Stimulated activated CD4-positive, alpha-beta T cell treated with anti-CD3 and anti-CD28 coated beads, Interleukin-4, amount 100 ng/mL, for 4 hours (primary cell): ENCODE results near the gene MTFMT.
"Not testable (repeated sequence)": the region's sequence is repeated elsewhere in the genome, so short reads cannot be mapped to it uniquely, and the experiment has no call there.

Experiments
- DNase-seq, 2 experiments: peaks; one replicate each; pipeline ENCODE4 v3.0.0-alpha.2; 2020

MTFMT gene

GRCh38 chr15:65034719-65035118 is 5.3 kb upstream of the MTFMT start:
- no peak for DNase-seq

DNA sequence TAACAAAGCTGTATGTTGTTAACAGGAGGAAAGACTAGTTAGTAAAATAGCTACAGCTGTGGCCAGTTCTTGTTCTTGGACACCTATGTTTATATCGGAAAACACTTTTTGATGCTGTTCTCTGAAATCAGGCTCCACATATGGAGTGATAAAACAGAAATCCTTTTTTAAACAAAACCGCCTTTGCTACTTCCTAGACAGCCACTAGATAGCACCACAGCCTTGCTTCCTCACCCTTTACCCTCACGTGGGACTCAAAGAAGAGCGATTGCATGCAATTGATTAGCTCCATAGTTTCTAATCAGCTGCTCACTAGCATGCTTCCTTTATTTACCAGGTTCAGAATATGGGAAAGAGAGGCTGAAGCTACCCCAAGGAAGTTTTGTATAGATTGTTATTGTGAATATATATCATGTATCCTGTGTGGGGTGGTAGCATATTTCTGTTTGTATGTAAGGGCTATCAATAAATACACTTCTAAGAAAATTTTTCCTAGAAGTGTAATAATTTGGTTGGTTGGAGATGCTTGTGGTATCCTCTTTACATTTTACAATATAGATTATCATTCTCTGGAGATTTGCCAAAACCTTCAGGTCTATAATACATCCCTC is 4.3 kb upstream of the MTFMT start:
- DNase-seq: peak in 1 of 2 experiments; percentile 14

- peak; percentile 12 to 23 for DNase-seq
These were observed 3.5 kb upstream of the MTFMT start for GRCh38 chr15:65032801-65033537.

DNA sequence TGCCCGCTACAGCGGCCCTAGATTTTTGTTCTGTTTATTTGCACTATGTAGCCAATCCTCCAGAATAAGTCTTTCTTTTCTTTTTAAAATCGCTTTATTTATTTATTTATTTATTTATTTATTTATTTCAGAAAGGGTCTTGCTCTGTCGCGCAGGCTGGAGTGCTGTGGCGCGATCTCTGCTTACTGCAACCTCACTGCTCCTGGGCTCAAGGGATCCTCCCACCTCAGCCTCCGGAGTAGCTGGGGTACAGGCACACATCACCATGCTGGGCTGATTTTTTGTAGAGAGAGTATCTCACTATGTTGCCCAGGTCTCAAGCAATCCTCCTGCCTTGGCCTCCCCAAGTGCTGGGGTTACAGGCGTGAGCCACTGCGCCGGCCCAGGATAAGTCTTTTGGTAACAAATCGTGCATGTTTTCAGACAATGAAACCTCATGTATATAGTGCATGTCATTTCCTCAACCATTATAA is 333 bp upstream of the MTFMT start:
- DNase-seq: no peak

DNA sequence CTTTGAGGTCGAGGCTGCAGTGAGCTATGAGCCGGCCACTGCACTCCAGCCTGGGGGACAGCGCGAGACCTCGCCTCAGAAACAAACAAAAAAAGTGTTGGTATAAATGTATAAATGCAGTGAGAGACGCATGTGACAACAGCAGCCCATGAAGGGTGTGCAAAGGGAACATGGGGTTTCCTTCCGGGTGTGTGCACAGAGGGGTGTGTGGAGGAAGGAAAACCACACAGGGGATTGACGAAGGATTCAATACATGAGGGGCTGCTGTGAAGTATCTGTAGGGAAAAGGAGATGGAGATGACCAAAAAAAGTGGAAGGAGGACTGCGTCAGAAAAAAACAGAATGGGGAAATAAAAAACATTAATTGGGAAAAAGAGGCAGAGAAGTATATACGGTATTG is 1.1 kb downstream of the MTFMT start:
- DNase-seq: no peak

- no peak for DNase-seq
These were observed 1.8 kb downstream of the MTFMT start for GRCh38 chr15:65027593-65027992.

- no peak for DNase-seq
These were observed 2.7 kb downstream of the MTFMT start for GRCh38 chr15:65026756-65027155.

DNA sequence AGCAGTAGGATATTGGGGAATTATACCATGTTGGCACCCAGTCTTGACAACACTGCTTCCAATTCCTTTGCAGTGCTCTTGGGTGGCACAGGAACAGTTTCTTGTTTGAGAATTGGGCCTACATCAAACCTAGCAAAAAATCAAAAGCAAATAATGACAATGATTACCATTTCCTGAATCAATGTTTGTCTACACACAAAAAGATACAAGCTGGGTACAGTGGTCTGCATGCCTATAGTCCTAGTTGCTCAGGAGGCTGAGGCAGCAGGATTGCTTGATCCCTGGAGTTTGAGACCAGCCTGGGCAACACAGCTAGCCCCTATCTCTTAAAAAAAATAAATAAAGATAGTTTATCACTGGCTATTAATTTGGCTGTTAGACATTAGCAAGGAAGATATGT is 8.0 kb downstream of the MTFMT start:
- no peak for DNase-seq

DNA sequence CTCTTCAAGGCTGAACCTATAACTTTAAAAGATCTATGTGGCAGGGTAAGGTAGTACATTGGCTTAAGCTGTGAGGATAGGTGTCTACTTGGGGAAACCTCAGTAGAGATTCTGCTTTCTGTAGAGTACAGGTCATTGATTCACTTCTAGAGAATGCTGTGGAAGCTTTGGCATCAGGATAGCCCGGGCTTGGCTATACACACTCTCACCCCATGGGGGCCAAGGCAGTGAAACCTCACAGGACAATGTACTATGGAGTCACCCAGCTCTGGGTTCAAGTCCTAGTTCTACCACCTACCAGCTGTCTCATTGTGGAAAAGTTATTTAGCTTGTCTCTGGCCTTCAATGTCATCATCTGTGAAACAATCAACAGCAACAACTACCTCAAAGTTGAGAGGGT is 9.0 kb downstream of the MTFMT start:
- DNase-seq: no peak

GRCh38 chr15:65011198-65011597 is 18.2 kb downstream of the MTFMT start:
- not testable (repeated sequence) for DNase-seq

DNA sequence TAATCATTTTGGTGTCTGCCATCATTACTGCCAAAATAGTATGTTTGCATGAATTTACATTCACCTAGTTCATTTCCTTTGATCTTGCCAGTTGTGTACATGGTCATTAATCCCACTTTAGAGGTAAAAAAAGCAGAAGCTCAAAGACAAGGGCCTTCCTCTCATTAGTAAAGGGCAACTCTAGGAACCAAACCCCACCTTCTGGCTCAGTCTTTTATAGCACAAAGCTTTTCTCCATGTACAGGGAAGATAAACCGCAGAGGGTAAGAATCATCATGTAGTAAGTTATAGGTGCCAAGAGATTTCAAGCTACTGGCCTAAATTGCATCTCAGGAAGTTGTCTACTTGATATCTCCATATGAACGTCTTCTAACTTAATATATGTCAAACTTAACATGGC is 20.5 kb downstream of the MTFMT start:
- no peak for DNase-seq

DNA sequence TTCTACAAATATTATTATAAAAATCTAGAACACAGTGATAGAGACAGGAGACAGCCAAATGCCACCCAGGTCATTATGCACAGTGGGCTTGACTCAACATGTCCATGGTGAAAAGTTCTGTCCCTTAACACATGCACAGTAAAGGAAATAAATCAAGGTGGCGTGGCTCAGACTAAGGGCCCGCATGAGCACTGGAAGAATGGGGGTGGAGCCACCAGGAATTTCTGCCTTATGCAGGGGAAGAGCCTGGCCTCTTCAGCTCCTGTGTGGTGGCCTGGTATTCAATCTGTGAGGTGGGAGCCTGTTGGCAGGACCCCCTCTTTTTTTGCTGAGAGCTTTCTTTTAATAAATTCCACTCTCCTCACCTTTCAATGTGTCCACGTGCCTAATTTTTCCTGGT is 22.6 kb downstream of the MTFMT start:
- DNase-seq: no peak

DNA sequence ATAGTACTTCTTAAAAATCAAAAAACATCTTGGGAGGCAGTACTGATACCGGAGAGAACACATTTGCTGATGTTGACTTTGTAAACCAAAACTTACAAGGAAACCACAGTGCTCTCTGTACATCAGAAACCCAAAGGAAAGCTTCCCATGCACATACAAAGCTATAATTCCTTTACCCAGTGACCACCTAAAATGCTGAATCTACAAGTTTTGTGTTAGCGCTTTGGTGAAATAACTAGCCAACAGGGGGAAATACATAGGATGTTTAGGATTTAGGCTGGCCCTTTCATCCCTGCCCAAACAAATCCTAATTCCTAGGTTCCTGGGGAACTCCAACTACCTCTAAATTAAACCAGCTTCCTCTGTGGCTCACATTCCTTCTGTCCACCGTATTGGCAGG is 24.4 kb downstream of the MTFMT start:
- no peak for DNase-seq

DNA sequence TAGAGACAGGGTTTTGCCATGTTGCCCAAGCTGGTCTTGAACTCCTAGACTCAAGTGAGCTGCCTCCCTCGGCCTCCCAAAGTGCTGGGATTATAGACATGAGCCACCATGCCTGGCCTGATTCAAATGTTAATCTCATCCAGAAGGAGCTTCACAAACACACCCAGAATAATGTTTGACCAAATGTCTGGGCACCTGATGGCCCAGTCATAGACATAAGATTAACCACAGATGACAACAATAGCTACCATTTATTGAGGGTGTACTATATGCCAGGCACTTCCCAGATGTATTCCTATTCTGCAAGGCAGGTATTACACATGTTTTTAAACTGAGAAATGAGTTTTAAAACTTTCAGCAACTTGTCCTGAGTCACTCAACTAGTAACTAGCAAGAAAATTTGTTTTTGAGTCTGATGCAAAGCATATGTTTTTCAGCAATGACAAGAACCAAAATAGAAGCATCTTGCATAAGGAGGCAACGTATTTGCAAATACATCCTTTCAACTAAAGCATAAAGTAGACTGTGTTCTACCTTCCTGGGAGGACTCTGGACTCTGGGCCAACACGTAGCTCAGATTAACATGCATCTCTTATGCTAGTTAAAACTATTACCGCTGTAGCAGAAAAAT is 31.6 kb downstream of the MTFMT start:
- DNase-seq: no peak

DNA sequence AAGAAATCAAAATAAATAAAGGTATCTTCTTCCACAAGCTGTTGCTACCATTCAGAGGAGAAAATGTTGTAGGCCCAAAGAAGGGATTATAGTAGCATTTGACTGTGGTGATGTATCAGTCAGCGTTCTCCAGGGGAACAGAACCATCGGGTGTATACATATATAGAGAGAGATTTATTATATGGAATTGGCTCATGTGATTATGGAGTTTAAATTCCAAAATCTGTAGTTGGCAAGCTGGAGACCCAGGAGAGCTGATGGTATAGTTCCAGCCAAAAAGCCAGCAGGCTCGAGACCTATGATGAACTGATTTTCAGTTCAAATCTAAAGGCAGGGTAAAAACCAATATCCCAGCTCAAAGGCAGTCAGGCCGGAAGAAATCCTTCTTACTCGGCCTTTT is 32.4 kb downstream of the MTFMT start:
- DNase-seq: no peak

DNA sequence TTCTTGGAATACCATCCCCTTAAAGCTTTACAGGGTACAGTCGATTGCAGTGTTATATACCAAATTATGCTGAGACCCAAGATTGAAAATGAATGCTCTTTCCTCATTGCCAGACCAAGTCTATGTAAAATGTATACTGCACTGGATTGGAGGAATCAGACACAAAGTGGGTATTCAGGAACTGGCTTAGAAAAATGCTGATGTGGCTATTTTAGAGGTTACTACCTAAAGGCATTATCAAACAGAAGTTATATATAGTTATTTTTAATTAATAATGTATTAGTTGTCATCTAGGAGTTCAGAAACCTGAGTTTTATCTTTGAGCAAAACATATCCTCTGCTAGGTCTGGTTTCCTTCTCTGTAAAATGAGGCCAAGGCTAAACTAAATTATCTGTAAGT is 36.1 kb downstream of the MTFMT start:
- DNase-seq: no peak

DNA sequence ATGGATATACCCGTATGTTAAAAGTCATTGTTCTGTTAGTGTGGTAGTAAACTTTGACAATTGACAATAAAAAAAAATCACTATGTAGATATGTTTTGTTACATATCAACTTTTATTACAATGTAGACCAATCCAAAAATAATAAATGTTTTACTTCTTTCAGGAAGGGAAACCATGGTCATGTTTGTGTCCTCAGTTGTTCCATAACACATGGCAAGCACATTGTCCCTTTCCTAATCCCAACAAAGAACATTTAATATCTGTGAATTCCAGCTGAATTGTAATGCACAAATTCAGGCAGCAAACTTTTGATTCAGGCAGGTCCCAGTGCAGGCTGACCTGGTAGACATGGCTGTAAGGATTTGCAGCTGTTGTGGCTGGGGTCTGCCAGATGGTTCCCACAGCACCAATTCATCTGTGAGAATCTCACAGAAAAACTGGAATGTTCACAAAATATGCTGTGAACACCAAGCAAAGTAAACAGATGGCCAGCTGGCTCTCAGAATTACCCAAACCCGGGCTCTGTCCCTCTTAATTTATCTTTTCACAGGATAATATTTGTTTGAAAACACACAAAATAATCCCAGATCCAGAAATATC is 37.8 kb downstream of the MTFMT start:
- no peak for DNase-seq

- no peak for DNase-seq
These were observed 39.3 kb downstream of the MTFMT start for GRCh38 chr15:64990168-64990470.

DNA sequence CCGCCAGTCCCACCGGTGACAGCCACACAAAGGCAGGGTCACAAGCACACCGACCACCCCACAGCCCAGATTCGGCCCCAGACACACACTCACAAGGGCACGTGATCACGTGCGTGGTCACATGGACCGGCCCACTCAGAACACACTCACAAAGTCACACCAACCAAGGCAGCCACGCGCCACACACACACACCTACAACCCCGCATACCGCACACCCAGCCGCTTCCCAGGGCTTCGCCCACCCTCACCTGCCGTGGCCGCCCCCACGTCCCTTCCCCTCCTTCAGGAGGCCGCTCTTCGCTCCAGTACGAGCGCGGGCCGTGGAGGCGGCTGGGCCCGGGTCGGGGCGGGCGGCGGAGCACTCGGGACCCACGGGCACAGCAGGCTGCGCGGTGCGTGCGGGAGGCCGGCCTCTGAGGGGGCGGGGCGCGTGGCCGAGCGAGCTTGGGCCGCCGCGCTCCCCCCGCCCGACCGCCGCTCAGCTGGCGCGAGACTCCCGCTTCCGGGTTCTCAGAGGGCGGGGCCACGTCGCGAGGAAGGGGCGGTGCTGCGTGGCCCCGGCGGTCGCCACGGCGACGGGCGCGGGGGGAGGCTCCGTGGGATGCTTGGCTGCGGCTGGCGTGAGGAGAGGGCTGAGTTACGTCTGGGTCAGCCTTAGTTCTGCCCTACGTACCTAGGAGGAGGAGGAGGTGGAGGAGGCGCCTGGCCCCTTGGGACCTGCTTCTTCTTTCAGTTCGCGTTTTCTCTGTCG is 39.8 kb downstream of the MTFMT start, which contains the start of gene SPG21:
Gene SPG21, minus strand, starts transcription at position 499 of the 752 bp plus-strand sequence. CDS start 6,345 bp downstream, outside the sequence.
- peak; percentile 85 to 91 for DNase-seq

GRCh38 chr15:64987136-64987535 is 42.3 kb downstream of the MTFMT start:
- DNase-seq: no peak

DNA sequence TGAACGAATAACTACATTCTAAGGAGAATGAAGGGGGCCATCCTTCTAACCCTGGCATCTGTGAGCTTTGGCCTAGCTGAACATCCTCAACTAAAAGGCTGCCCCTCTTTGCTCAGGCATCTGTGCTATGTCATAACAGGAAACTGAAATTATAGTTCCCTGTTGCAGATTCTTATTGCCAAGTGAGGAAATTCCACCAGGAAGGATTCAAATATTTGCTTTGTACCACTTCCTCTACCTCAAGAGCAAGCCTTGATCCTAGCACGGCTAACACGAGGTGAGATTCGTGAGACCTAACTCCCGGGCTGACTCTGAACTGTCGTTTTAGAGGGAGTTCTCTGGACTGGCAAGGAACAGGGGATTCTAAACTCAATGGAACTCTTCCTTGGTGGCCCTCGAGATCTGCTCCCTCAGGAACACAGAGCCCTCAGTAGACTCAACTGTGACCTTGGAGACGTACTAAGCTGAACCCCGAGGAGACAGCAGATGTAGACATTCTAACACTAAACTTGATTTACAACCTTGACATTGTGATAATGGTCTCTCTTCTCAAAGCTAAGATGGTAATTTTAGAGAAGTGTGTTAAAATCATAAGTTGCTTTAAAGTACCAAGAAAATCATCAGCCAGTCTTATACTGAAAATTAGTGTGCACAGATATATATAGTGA is 43.9 kb downstream of the MTFMT start:
- DNase-seq: no peak

DNA sequence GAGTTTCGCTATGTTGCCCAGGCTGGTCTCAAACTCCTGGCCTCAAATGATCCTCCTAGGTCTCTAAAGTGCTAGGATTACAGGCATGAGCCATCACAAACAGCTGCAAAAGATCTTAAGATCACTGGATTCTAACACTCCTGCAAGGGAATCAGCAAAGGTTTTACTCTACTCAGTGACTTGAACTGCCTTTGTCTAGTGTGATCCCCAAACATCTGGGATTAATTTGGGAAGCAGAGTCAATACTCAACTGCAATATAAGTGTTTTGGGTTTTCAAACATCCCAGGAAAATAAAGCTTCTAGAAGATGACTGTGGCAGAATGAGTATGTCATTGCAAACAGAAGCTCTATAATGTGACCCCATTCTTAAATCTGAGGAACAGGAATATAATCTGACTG is 47.0 kb downstream of the MTFMT start:
- no peak for DNase-seq
